H9 (cell line): ENCODE measurements around the gene KIAA1958. TPM values are rescaled to one million over a fixed set of nuclear protein-coding genes. Genes with fewer than 3 reads are reported as not detected.

Source experiments
- DNase-seq: peaks from one replicate; pipeline ENCODE4 v3.0.0-alpha.2; 2017
- H2AFZ ChIP-seq: one replicate; pipeline ENCODE4 v1.6.1; 2013; ENCODE audit warnings: mild to moderate bottlenecking, low read length, control low read depth, moderate library complexity
- H2AK5ac ChIP-seq: 2 replicates; pipeline ENCODE4 v1.6.1; 2013; ENCODE audit warnings: low read length, control low read depth, mixed read lengths; ENCODE audit not compliant: insufficient read length
- H2BK120ac ChIP-seq: one replicate; pipeline ENCODE4 v1.6.1; 2013; ENCODE audit warnings: low read depth, mild to moderate bottlenecking, low read length, control low read depth, inconsistent platforms; ENCODE audit not compliant: poor library complexity, severe bottlenecking
- H2BK12ac ChIP-seq: 2 replicates; pipeline ENCODE4 v1.6.1; 2013; ENCODE audit warnings: low read length, control low read depth, mixed read lengths, low read depth; ENCODE audit not compliant: insufficient read length
- H2BK15ac ChIP-seq: 2 replicates; pipeline ENCODE4 v1.6.1; 2013; ENCODE audit warnings: low read depth, low read length, control low read depth
- H2BK20ac ChIP-seq: one replicate; pipeline ENCODE4 v1.6.1; 2013; ENCODE audit warnings: low read depth, mild to moderate bottlenecking, low read length, control low read depth, inconsistent platforms; ENCODE audit not compliant: poor library complexity, severe bottlenecking
- H2BK5ac ChIP-seq: 2 replicates; pipeline ENCODE4 v1.6.1; 2013; ENCODE audit warnings: low read length, control low read depth, mixed read lengths; ENCODE audit not compliant: insufficient read length
- H3K14ac ChIP-seq: 2 replicates; pipeline ENCODE4 v1.6.1; 2013; ENCODE audit warnings: low read length, control low read depth; ENCODE audit not compliant: insufficient read depth
- H3K18ac ChIP-seq: 2 replicates; pipeline ENCODE4 v1.6.1; 2013; ENCODE audit warnings: low read depth, mild to moderate bottlenecking, mixed read lengths, low read length, control low read depth; ENCODE audit not compliant: insufficient read length
- H3K23ac ChIP-seq: 2 replicates; pipeline ENCODE4 v1.6.1; 2013; ENCODE audit warnings: low read length, control low read depth, mixed read lengths, low read depth; ENCODE audit not compliant: insufficient read length
- H3K23me2 ChIP-seq: 2 replicates; pipeline ENCODE4 v1.6.1; 2013; ENCODE audit warnings: low read depth, mild to moderate bottlenecking, mixed read lengths, low read length, control low read depth; ENCODE audit not compliant: insufficient read length, poor library complexity, severe bottlenecking
- H3K27ac ChIP-seq: 2 replicates; pipeline ENCODE4 v1.5.1; 2013; ENCODE audit warnings: low read length, control low read depth, mixed read lengths, low read depth; ENCODE audit not compliant: insufficient read length
- H3K27me3 ChIP-seq: 2 replicates; pipeline ENCODE4 v1.6.1; 2013; ENCODE audit warnings: low read length, control low read depth, inconsistent platforms; ENCODE audit not compliant: insufficient read depth
- H3K4ac ChIP-seq: 2 replicates; pipeline ENCODE4 v1.6.1; 2013; ENCODE audit warnings: low read depth, mild to moderate bottlenecking, control low read depth, inconsistent platforms, low read length, moderate library complexity
- H3K4me1 ChIP-seq: 2 replicates; pipeline ENCODE4 v1.6.1; 2013; ENCODE audit warnings: low read length, control low read depth, inconsistent platforms; ENCODE audit not compliant: insufficient read depth
- H3K4me2 ChIP-seq: 2 replicates; pipeline ENCODE4 v1.6.1; 2013; ENCODE audit warnings: low read length, control low read depth, mixed read lengths; ENCODE audit not compliant: insufficient read length, insufficient read depth
- H3K56ac ChIP-seq: 2 replicates; pipeline ENCODE4 v1.6.1; 2013; ENCODE audit warnings: low read depth, mild to moderate bottlenecking, mixed read lengths, low read length, control low read depth; ENCODE audit not compliant: insufficient read length
- H3K79me1 ChIP-seq: 2 replicates; pipeline ENCODE4 v1.6.1; 2013; ENCODE audit warnings: low read depth, mild to moderate bottlenecking, moderate library complexity, low read length, control low read depth, inconsistent platforms; ENCODE audit not compliant: insufficient read depth, poor library complexity, severe bottlenecking
- H3K79me2 ChIP-seq: 2 replicates; pipeline ENCODE4 v1.6.1; 2013; ENCODE audit warnings: low read length, control low read depth, inconsistent platforms; ENCODE audit not compliant: insufficient read depth
- H3K9ac ChIP-seq: 2 replicates; pipeline ENCODE4 v1.6.1; 2013; ENCODE audit warnings: low read length, control low read depth, mixed read lengths; ENCODE audit not compliant: insufficient read length; ENCODE audit errors: extremely low read depth
- H3K9me3 ChIP-seq: one replicate; pipeline ENCODE4 v1.6.1; 2013; ENCODE audit warnings: low read depth, low read length, inconsistent platforms; ENCODE audit not compliant: control insufficient read depth
- H3T11ph ChIP-seq: one replicate; pipeline ENCODE4 v1.6.1; 2013; ENCODE audit warnings: mild to moderate bottlenecking, low read length, control low read depth, inconsistent platforms
- H4K20me1 ChIP-seq: one replicate; pipeline ENCODE4 v1.6.1; 2013; ENCODE audit not compliant: control insufficient read depth, insufficient read length, insufficient read depth
- H4K5ac ChIP-seq: 2 replicates; pipeline ENCODE4 v1.6.1; 2013; ENCODE audit warnings: low read depth, mild to moderate bottlenecking, mixed read lengths, low read length, control low read depth; ENCODE audit not compliant: insufficient read length
- H4K8ac ChIP-seq: replicated peaks from 2 replicates; pipeline ENCODE4 v1.6.1; 2013; ENCODE audit warnings: low read length, control low read depth, mixed read lengths, low read depth; ENCODE audit not compliant: insufficient read length
- H4K91ac ChIP-seq: 2 replicates; pipeline ENCODE4 v1.6.1; 2013; ENCODE audit warnings: low read depth, mild to moderate bottlenecking, moderate library complexity, mixed read lengths, low read length, control low read depth; ENCODE audit not compliant: insufficient read length
- H3K27ac Mint-ChIP-seq, 3 experiments: 2 replicates in 2 of 3; 3 replicates in 1 of 3; pipeline ENCODE4 v1.8.0; 2020 to 2021; ENCODE audit warnings: mixed read lengths in 3 of 3, mild to moderate bottlenecking in 1 of 3, moderate library complexity in 1 of 3
- H3K27me3 Mint-ChIP-seq: 2 replicates; pipeline ENCODE4 v1.8.0; 2021; ENCODE audit warnings: low read depth, mild to moderate bottlenecking, moderate library complexity, mixed read lengths
- H3K36me3 Mint-ChIP-seq, 3 experiments: 2 replicates in 2 of 3; 3 replicates in 1 of 3; pipeline ENCODE4 v1.8.0; 2020 to 2021; ENCODE audit warnings: low read depth in 3 of 3, mixed read lengths in 3 of 3; ENCODE audit not compliant: insufficient read depth in 1 of 3
- H3K4me1 Mint-ChIP-seq, 2 experiments: 2 replicates each; pipeline ENCODE4 v1.8.0; 2020; ENCODE audit warnings: mixed read lengths in 2 of 2
- H3K4me3 Mint-ChIP-seq, 2 experiments: 2 replicates in 1 of 2; 3 replicates in 1 of 2; pipeline ENCODE4 v1.8.0; 2020 to 2021; ENCODE audit warnings: mild to moderate bottlenecking in 2 of 2, mixed read lengths in 2 of 2, moderate library complexity in 1 of 2
- H3K9me3 Mint-ChIP-seq, 2 experiments: 2 replicates in 1 of 2; 3 replicates in 1 of 2; pipeline ENCODE4 v1.8.0; 2020; ENCODE audit warnings: mild to moderate bottlenecking in 2 of 2, mixed read lengths in 2 of 2, moderate library complexity in 1 of 2
- WGBS: extraction: QIAGEN DNeasy Blood & Tissue Kit; methylation state at CpG from one replicate; pipeline ENCODE4 v1.1.7; 2013; ENCODE audit warnings: missing lambda C conversion rate, low lambda C conversion rate, mixed read lengths; ENCODE audit not compliant: insufficient read length; ENCODE audit errors: extremely low coverage; 5-methylcytosine and 5-hydroxymethylcytosine counted together
- total RNA-seq: library from RNA; stranded (reverse); gene quantifications from 2 replicates; pipeline ENCODE4 v1.2.1, GENCODE V29; 2021
- TF ChIP-seq, protein P1 (sequence below): fragments of 200-600 bp; sonication (generic); conservative IDR thresholded peaks from 3 replicates; pipeline ENCODE4 v1.8.0; 2021; ENCODE audit warnings: antibody characterized with exemption, mild to moderate bottlenecking

KIAA1958 gene
- total RNA-seq, 1 experiment from 2014 or later = 34.0 TPM

DNA sequence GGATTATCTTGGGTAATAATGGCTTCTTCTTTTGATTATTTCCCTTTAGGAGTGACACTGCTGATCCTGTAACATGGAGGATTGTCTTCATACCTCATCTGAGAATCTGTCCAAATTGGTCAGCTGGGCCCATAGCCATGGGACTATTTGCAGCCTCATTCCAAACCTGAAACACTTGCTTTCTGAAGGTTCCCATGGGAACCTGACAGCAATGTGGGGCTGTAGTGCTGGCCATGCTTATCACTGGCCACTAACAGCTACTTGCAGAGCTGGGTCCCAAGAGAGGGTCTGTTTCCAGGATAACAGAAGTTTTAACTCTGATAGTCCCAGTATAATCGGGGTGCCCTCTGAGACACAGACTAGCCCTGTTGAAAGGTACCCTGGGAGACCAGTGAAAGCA, 87.4 kb downstream of the KIAA1958 start:
- H3K27me3 ChIP-seq = no peaks in the 10 kb centered on the region
- no peaks in the 10 kb centered on the region; the same call in 1 of the 2 replicates for H3K27me3 Mint-ChIP-seq
- H2AFZ ChIP-seq = no peak overlapping the region
- H3T11ph ChIP-seq = no peak overlapping the region
- peaks cover 6% of the 10 kb centered on the region; the same call in 1 of the 2 replicates for H3K79me2 ChIP-seq
- H3K23ac ChIP-seq = no peak overlapping the region
- H2BK15ac ChIP-seq = no peak overlapping the region
- H3K4me3 Mint-ChIP-seq = no peak overlapping the region
- TF ChIP-seq, protein P1, sequence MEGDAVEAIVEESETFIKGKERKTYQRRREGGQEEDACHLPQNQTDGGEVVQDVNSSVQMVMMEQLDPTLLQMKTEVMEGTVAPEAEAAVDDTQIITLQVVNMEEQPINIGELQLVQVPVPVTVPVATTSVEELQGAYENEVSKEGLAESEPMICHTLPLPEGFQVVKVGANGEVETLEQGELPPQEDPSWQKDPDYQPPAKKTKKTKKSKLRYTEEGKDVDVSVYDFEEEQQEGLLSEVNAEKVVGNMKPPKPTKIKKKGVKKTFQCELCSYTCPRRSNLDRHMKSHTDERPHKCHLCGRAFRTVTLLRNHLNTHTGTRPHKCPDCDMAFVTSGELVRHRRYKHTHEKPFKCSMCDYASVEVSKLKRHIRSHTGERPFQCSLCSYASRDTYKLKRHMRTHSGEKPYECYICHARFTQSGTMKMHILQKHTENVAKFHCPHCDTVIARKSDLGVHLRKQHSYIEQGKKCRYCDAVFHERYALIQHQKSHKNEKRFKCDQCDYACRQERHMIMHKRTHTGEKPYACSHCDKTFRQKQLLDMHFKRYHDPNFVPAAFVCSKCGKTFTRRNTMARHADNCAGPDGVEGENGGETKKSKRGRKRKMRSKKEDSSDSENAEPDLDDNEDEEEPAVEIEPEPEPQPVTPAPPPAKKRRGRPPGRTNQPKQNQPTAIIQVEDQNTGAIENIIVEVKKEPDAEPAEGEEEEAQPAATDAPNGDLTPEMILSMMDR = no peak
- H4K5ac ChIP-seq = no peak overlapping the region
- no peak overlapping the region for H3K4me2 ChIP-seq
- H3K27ac ChIP-seq = no peak overlapping the region
- peaks cover 19 to 25% of the 10 kb centered on the region in 2 experiments for H3K4me1 Mint-ChIP-seq
- no peak overlapping the region for H3K27ac Mint-ChIP-seq
- H3K23me2 ChIP-seq = no peaks in the 10 kb centered on the region
- no peak overlapping the region for H2BK120ac ChIP-seq
- H3K9me3 ChIP-seq = no peaks in the 10 kb centered on the region
- H3K9ac ChIP-seq = no peak overlapping the region
- H4K20me1 ChIP-seq = no peaks in the 10 kb centered on the region
- no peak overlapping the region for H3K14ac ChIP-seq
- no peaks in the 10 kb centered on the region for H3K79me1 ChIP-seq
- H4K8ac ChIP-seq = no peak overlapping the region
- H3K18ac ChIP-seq = no peak overlapping the region
- no peak overlapping the region for H2AK5ac ChIP-seq
- no peak overlapping the region for H3K4ac ChIP-seq
- H3K4me1 ChIP-seq = no peaks in the 10 kb centered on the region; the same call in 1 of the 2 replicates
- DNase-seq = no peak
- no CpG with 5 or more reads among the region's 1 CpG for WGBS
- no peak overlapping the region for H3K56ac ChIP-seq
- no peak overlapping the region for H2BK5ac ChIP-seq
- no peak overlapping the region for H4K91ac ChIP-seq
- H3K36me3 Mint-ChIP-seq = peaks cover 11 to 16% (median 11%) of the 10 kb centered on the region in 3 experiments
- H3K9me3 Mint-ChIP-seq = no peaks in the 10 kb centered on the region
- no peak overlapping the region for H2BK12ac ChIP-seq
- no peak overlapping the region for H2BK20ac ChIP-seq
